ENCODE measurements around the gene SGTA. TPM values are rescaled to one million over a fixed set of nuclear protein-coding genes. Genes with fewer than 3 reads are reported as not detected.

Gene SGTA
- total RNA-seq, 1 donor from 2014 or later = 25.7 TPM

- ATAC-seq = no peak
Measured at GRCh38 chr19:2810141-2811091, 27.3 kb upstream of the SGTA start.

GRCh38 chr19:2809387-2810140 is 26.5 kb upstream of the SGTA start:
- DNase-seq (ENCODE audit: low spot score) (no peak), ATAC-seq (no peak)

More at GRCh38 chr19:2810141-2811091, 27.3 kb upstream of the SGTA start:
- DNase-seq (ENCODE audit: low spot score) = no peak

GRCh38 chr19:2808129-2808941 is 25.3 kb upstream of the SGTA start:
- DNase-seq (ENCODE audit: low spot score) (no peak), ATAC-seq (no peak)

- DNase-seq (ENCODE audit: low spot score) = no peak
- ATAC-seq = no peak
Measured at GRCh38 chr19:2807379-2808128, 24.5 kb upstream of the SGTA start.

- ATAC-seq (no peak), DNase-seq (ENCODE audit: low spot score) (no peak)
Measured at GRCh38 chr19:2806736-2807378, 23.8 kb upstream of the SGTA start.

- DNase-seq (ENCODE audit: low spot score) (no peak), ATAC-seq (no peak)
Measured at GRCh38 chr19:2805991-2806649, 23.0 kb upstream of the SGTA start.

GRCh38 chr19:2805261-2805900 is 22.3 kb upstream of the SGTA start:
- ATAC-seq (no peak), DNase-seq (ENCODE audit: low spot score) (no peak)

- ATAC-seq (no peak), DNase-seq (ENCODE audit: low spot score) (no peak)
Measured at GRCh38 chr19:2804156-2805004, 21.3 kb upstream of the SGTA start.

- ATAC-seq = no peak
- DNase-seq (ENCODE audit: low spot score) = no peak
Measured at GRCh38 chr19:2803486-2804155, 20.5 kb upstream of the SGTA start.

- ATAC-seq (no peak), DNase-seq (ENCODE audit: low spot score) (no peak)
Measured at GRCh38 chr19:2802826-2803225, 19.8 kb upstream of the SGTA start.

GRCh38 chr19:2800506-2800905 is 17.4 kb upstream of the SGTA start:
- DNase-seq (ENCODE audit: low spot score) = no peak
- ATAC-seq = no peak

GRCh38 chr19:2799273-2800020 is 16.4 kb upstream of the SGTA start:
- ATAC-seq (no peak), DNase-seq (ENCODE audit: low spot score) (no peak)

- DNase-seq (ENCODE audit: low spot score) = peak; percentile 62
Measured at GRCh38 chr19:2798733-2799132, 15.7 kb upstream of the SGTA start.

GRCh38 chr19:2798158-2798685 is 15.1 kb upstream of the SGTA start:
- peak; percentile 12 for ATAC-seq

More at GRCh38 chr19:2798733-2799132, 15.7 kb upstream of the SGTA start:
- ATAC-seq = peak; percentile 78

GRCh38 chr19:2797280-2797679 is 14.2 kb upstream of the SGTA start:
- ATAC-seq (no peak), DNase-seq (ENCODE audit: low spot score) (no peak)

More at GRCh38 chr19:2798158-2798685, 15.1 kb upstream of the SGTA start:
- DNase-seq (ENCODE audit: low spot score) = no peak

- DNase-seq (ENCODE audit: low spot score) (no peak), ATAC-seq (no peak)
Measured at GRCh38 chr19:2796659-2797266, 13.7 kb upstream of the SGTA start.
